Endothelial cell of hepatic sinusoid (primary cell): ENCODE results near the gene ITGB5.
"Not testable (repeated sequence)": the region's sequence is repeated elsewhere in the genome, so short reads cannot be mapped to it uniquely, and the experiment has no call there.

ENCODE experiments used
- in situ Hi-C: cut with HindIII; loops from 2 replicates; pipeline ENCODE4 v1.10.0; 2017; ENCODE audit warnings: low sequenced_read_pairs

Gene ITGB5

DNA sequence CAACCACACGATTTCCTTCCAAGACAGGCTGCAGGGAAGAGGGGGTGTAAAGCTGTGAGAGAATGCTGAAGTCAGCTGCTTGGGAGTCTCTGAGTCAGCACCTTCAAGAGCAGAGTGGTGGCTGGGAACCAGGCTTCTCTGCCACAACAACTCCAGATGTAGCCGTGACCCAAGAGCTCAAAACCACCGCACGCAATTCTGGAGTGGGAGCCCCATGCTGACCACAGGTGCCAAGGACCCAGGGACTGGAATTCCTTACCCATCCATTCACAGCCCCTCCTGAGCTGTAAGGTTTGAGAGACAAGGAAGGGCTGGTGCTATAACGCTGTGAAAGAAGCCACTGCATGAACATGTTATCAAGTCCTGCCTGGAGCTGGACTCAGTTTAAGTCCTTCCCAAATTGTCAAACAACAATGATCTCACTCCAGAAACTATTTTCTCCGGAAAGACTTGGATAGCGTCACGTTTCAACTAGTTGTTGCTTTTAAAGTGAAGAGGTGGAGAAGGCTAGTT lies 95.5 kb downstream of the ITGB5 start:
- in situ Hi-C loops: loop anchor here (5.0 kb wide), 1 partner anchor 61 kb away; no protein-coding TSS in a partner anchor

DNA sequence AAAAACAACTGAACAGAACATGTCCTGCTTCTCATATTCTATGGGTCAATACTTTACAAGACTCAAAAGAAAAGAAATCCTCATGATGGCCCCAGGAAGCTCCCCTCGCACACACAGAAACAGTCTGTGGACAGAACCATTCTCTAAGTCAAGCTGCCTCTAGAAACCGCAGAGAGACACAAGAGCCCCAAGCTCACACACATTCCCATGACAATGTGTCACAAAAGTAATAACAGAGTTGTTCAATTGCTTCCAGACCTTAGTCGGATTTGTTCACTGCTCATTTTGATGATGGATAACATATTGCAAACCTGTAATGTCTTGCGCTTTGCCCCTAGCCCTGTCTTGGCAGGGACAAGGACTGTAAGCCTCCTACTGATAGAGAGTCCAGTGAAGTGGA lies 96.0 kb downstream of the ITGB5 start:
- in situ Hi-C loops: loop anchor here (5.0 kb wide), 1 partner anchor 61 kb away; no protein-coding TSS in a partner anchor

DNA sequence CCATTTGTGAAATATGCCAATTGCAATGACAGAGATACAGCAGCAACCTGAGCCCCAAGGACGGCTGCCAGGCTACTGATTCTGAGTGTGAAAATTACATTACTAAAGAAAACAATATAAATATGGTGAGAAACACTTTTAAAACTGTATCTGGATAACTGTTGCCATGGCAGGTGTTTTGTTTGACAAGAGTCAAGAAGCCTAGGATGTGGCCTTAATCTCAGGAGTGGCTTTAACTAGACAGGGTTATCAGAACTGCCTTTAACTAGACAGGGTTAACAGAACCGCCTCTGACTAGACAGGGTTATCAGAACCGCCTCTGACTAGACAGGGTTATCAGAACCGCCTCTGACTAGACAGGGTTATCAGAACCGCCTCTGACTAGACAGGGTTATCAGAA lies 98.1 kb downstream of the ITGB5 start:
- in situ Hi-C loops: not testable (repeated sequence)

DNA sequence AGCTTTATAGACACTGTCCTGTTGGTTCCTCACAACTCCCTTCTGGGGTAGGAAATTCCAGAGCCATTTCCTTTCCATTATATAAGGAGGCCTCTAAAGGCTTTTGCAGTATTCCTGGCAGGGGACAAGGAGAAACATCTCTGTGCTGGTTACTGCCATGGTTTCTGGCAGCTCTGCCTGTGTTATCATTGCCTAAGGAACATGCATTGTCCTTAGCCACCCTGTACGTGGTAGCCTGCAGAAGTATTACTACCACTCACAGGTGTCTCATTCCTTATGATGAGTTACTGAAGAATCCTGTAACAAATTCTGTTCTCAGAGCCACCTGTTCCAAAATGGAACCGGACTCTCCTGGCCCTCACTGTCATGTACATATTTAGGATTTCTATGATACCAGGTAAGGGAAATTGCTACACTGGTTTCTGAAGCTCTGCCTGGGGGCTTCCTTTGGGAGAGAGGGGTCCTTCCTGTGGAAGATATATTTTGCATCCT lies 98.9 kb downstream of the ITGB5 start:
- in situ Hi-C loops: no loop called here

DNA sequence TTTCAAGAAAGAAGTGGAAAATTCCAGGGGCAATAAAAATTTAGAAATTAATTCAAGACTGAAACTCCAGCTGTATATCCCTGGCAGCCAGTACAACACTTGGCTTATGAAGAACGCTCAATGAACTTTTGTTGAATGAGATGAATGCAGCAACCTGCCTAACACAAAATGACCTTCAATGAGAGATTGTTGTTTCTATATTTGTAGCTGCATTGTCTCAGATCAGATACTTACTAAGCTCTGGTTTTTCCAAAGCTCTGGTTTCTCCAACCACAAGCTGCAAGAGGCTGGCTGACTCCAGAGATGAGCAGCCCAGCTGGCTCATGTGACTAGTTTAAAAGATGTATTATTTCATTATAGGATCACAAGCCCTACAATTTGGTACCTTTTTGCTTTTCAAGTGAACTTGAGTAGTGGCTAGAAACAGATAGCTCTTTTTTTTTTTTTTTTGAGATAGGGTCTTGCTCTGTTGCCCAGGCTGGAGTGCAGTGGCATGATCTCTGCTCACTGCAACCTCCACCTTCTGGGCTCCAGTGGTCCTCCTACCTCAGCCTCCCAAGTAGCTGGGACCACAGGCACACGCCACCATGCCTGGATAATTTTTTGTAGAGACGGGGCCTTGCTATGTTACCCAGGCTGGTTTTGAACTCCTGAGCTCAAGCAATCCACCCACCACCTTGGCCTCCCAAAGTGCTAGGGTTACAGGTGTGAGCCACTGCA lies 99.5 kb downstream of the ITGB5 start:
- in situ Hi-C loops: no loop called here

DNA sequence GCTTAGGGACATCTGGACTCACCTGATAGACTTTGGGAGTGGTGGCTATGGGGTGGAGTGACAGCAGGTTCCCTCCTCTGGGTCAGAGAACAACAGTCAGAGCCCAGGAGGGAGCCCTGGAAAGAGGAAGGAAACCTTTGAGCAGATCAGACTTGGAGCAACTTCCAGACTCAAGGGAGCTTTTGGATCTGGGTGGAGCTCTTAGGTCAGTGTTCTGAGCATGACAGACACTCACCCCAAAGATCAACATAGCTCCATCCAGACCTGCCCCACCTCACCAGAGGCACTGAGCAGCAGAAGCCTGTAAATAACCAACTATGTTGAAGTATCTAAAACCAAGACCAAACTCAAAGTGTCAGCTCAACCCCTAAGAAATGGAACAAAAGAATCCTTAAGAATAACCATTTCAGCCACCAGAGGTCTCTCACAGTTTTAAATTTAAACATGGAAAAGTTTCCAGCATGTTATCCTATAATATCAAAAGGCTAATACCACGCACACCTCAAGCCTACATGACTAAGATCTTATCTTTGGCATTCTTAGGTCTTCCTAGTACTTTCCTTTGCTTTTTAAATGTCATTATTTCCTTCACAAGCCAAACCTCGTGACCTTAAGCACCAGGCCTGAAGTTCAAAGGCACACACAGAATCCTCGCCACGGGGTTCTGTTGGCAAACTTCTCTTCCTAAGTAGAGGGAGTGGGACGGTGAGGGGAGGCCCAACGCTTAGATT lies 100.5 kb downstream of the ITGB5 start:
- in situ Hi-C loops: no loop called here

DNA sequence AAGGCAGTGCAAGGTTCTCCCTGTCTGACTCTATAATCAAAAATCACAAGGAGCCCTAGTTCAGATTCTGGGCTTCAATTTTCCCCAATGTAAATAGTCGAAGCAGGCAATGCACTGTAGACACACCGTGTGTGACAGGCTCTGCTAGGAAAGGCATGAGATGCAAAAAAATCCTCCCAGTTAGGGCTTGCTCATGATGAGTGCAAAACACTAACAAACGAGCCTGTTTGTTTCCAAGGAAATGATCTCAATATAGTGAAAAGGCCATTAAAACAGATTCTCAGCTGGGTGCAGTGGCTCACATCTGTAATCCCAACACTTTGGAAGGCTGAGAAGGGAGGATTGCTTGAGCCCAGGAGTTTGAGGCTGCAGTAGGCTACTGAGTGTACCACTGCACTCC lies 101.2 kb downstream of the ITGB5 start:
- in situ Hi-C loops: no loop called here

DNA sequence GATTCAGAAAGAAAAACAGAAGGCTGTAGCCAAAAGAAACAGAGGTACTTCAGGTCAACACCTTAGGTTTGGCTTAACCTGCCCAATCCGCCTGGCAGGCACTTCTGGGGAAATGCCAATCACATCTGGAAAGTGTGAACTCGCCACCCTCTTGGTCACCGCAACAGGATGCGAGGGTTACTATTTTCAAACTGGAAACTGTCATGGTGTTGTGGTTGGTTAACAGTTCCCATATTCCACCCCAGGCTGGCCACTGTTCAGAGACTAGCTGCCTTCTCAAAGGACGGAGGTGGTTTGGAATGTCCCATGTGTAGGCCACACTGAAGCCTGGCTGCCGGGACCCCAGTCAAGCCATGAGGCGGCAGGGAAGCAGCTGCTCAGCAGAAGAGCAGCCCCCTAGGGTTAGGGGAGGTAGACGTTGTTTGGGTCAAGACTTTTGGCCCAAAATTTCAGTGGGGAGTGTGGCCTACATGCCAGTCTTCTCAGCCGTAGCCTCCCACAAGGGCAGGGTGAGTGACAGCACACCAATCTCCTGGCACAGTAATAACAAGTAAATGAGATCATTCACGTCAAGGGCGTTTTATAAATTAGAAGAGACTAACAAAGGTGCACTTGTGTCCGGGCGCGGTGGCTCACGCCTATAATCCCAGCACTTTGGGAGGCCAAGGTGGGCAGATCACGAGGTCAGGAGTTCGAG lies 102.3 kb downstream of the ITGB5 start:
- in situ Hi-C loops: no loop called here

DNA sequence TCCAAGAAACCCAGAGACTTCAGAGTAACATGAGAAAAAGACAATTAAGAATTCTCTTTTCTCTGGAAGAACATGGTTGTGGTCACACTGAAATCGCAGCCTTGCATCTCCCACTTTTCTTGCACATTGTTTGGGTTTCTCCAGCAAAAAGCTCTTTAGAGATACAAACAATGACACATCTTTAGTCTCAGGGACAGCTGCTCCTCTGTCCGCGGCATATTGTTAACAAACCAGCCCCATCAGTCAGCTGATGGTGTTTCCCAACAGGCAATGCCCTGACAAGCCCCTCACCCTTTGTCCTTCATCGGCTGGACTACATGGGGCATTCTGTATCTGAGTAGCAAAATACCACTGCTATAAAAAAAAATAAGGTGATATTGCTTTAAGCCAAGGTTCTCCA lies 103.5 kb downstream of the ITGB5 start:
- in situ Hi-C loops: no loop called here

DNA sequence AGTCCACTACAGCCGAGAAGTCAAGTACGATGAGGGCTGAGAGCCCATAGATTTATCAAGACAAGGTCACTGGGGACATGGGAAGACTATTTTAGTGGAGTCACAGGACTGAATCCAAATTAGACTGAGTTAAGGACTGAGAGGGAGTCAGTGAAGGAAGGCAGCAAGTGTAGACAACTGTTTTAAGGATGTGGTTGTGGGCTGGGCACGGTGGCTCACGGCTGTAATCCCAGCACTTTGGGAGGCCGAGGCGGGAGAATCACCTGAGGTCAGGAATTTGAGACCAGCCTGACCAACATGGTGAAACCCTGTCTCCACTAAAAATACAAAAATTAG lies 104.8 kb downstream of the ITGB5 start:
- in situ Hi-C loops: not testable (repeated sequence)

DNA sequence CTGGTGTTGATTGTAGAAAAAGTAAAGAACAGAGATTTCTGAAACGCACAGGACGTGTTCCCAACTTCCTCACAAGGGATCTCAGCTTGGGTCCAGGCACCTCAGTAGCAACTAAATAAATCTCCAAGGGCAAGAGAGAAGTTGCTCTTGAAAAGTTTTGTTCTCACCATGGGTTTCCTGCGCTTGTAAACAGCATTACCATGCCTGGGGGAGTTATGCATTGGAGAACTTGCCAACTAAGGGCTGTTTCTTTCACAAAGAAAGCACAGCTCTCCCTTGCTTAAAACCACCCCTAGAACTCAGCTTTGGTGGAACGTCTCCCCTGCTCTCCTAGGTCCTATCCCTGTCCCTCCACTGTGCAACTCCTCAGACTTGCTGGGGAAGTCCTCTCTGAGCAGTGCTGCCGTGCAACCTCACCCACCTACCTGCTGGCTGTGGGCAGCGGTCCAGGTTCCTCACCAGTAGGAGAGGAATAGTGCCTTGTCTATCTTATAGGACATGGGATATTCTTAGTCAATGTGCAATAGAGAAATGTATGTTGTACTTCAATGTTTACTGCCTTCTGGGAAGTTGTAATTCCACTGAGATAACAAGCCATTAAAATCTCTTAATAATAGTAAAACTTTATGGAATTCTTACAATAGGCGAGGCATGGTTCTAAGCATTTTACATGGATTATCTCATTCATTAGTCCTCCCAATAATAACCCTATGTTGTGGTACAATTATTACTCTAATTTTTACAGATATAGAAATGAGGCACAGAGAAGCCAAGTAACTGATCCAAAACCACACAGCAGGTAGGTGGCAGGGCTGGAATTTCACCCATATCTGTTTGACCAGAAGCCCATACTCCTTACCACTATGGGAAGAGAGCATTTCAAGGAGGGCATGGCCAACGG lies 105.4 kb downstream of the ITGB5 start:
- in situ Hi-C loops: no loop called here

DNA sequence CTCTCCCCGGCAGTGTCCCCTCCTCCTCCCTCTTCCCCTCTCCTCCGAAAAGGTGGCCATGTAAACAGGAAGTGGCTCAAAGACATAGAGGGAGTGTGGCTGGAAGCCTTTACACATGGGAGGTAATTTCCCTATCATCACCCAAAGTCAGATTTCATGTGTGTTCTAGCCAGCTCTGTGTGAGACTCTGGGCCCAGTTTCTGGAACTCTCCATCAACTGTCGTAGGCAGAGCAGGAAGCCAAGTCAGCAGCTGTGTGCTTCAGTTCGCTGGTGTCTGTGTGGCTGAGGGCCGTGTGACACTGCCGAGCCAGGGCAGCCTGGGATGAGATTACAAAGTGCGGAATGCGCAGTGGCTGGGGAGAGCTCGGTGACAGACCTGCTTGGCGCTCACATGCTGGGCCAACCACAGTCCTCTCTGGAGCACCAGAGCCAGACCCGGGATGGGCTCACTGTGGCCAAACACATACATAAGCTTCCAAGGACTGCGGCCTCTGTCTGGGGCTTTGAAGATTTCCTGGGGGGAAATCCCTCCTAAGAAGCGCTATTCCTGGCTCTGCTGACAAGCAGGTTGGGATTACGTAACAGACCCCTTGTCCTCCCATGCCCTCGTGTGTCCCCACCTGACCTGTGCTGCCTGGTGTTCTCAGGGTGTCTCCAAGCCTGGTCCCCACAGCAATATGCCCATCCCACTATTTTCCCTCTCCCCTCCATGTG lies 106.2 kb downstream of the ITGB5 start:
- in situ Hi-C loops: no loop called here

DNA sequence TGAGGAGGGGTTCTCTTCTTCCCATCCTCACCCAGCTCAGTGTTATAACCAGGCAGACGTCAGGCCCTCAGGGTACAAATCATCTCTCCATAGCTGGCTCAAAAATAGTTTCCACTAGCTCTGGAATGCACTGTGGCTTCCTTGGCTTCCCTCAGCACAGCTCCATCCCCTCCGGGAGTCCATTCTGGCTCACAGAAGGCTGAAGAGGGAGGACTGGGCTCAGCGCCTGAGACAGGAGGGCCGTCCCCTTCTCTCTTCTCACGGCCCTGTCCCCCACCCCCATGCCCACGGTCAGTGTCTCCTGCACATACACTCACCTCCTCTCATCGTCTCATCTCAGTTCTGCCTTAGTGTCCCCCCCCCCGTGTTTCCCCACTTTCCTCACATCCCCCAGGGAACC lies 106.8 kb downstream of the ITGB5 start:
- in situ Hi-C loops: no loop called here

DNA sequence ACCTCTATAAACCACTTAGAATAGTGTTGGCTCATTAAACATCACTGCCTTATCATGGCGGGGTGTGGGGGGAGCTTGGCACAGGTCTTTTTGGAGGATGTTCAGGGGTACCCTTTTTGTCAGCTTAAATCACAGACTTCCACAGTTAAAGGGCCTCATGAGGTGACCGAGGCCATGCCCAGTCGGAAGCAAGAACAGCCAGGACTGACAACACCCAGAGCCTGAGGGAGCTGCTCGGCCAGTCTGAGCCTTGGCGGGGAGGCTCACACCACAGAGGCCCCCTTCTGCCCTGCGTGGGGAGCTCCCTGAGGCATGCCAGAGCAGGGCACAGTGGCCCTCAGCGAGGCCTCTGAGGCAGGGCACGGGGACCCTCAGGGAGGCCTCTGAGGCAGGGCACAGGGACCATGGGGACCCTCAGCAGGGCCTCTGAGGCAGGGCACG lies 107.4 kb downstream of the ITGB5 start:
- in situ Hi-C loops: no loop called here

DNA sequence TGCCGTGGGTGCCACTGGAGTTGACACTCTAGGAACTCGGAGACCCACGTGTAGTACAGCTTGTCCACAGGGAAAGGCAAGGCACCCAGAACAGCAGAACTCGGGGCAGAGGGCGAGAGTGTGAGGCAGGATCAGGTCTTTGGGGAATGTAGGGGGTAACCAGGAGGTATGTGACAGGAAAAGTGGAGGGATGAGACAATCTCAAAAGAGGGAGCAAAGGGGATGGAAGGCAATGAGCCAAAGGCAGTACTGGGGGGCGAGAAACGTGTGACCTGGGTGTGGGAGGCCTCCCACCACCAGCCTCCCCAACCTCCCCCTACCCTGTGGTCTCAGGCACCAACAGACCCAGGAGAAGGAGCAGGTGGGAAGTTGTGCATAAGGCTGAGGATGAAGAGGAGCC lies 108.0 kb downstream of the ITGB5 start:
- in situ Hi-C loops: no loop called here

DNA sequence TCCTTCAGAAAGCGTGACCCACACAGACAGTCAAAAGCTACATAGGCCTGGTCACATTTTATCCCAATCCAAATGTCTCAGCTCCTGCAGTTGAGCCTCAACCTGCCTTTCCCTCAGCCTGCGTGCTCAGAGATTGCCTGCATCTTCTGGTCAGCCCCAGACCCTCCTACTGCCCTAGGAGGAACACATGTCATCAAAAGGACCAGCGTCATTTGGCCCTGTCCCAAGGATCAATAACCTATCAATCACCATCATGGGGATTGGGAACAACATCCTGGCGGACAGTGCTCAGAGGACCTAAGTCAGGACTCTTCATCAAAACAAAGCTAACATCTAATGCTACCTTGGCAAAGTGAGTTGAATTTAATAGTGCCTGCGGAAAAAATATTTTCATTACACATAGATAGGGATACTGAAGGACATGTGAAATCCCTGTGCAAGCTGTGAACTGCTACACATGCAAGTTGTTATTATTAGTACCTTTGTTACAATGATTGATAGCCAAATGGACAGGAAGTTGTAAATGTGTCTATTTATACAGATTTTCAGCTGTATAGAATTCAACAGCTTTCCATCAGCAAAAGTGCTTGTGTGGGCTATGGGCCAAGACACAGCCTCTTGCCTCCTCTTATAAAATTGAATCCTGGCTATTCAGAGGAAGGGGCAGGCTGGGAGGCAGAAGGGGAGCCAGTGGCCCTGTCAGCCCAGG lies 109.2 kb downstream of the ITGB5 start:
- in situ Hi-C loops: no loop called here

DNA sequence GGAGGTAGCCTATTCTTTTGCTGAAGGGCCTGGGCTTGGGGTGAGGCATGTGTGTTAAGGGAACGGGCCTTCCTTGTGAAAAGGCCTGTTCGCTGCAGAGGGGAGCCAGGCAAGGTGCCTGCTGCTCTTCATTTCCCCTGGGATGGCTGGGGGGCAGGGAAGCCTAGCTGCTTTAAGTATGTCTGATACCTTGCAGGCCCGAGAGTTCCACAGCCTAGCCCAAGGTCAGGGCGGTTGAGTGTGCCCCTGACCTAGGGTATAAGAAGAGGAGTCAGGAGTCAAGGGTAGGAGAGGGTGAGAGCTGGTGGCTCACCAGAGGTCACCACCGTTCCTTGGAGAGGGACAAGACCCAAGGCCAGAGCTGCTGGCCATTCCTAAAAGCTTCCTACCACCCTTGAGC lies 110.3 kb downstream of the ITGB5 start:
- in situ Hi-C loops: no loop called here

DNA sequence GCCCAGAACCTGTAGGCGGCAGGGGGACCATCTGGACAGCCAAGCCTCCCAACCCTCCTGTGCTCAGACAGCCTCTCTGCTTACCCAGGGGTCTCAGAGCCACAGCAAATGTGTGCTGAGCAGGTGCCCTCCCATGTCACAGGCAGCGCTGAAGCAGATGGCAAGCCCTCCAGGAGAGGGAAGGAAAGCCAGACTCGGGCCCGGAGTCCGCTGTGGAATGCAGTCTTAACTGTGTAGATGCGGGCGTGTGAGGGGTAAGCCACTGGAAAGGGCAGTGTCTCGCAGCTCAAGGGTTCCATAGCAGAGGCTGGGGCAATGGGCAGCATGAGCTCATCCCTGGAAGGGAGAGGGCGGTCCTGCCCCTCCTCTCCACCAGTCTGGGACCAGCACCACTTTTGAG lies 111.3 kb downstream of the ITGB5 start:
- in situ Hi-C loops: no loop called here

DNA sequence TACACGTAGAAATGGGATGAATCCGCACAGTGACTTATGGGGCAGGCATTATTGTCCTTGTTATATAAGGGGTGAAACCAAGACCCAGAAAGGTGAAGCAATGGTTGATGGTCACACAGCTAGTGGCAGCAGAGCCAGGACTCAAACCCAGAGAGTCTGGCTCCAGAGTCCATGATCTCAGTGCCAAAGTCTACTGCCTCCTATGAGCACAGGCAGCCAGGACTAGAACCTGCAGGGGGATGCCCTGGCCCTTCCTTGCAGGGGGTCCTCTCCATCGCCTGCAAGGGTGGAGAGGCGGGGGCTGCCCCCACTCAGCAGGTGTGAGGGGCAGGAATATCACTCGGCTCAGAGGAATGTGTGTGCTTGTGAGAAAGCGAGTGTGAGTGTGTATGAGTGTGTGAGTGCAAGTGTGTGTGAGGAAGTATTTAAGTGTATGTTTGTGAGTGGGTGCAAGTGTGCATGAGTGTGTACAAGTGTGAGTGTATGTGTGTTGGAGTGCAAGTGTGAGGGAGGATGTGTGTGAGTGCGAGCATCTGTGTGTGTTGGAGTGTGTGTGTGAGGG lies 112.2 kb downstream of the ITGB5 start:
- in situ Hi-C loops: loop anchor here (25.0 kb wide), 1 partner anchor 437 kb away; the partner anchor contains the start of gene SLC12A8
